Measurements from ENCODE around the gene TRABD2A. TPM values are rescaled to one million over a fixed set of nuclear protein-coding genes. Genes with fewer than 3 reads are reported as not detected.

Gene TRABD2A
- total RNA-seq, 1 experiment from 2014 or later: 4.6 TPM

DNA sequence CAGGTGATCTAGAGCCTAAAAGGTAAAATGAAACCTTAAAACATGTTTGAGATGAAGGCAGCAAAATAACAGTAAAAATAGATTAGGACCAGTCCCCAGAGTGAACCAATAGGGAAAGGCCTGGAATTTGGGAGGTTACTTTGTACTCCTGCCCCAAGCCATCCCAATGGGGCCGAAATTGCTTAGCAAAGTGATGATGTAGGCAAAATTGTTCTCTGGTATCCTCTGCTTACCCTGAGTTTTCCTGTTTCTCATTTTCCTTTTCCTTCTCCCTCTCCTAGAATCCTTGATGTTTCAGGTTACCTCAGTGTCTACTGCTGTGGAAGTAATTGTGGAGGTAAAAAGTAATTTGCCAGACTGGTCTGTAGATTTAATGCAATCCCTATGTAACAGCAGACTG is 92.9 kb downstream of the TRABD2A start (continued):
- no peak for TF ChIP-seq CTCF (IDR thresholded peaks at IDR 0.05 in 2 of 3, conservative IDR thresholded peaks at IDR 0.05 in 1 of 3; ENCODE audit: borderline replicate concordance in 1 of 3, insufficient read depth in 1 of 3, low read depth in 2 of 3, low read length in 2 of 3)
- TF ChIP-seq POLR2A (IDR thresholded peaks at IDR 0.05; ENCODE audit: borderline replicate concordance, extremely low read depth, insufficient read depth, insufficient read length): no peak
- TF ChIP-seq ATF3 (IDR thresholded peaks at IDR 0.05): no peak
- TF ChIP-seq FOSL1 (IDR thresholded peaks at IDR 0.05; ENCODE audit: low read depth): no peak
- TF ChIP-seq RAD21 (IDR thresholded peaks at IDR 0.05; ENCODE audit: low read depth): no peak
- no peak for TF ChIP-seq JUND (IDR thresholded peaks at IDR 0.05)

DNA sequence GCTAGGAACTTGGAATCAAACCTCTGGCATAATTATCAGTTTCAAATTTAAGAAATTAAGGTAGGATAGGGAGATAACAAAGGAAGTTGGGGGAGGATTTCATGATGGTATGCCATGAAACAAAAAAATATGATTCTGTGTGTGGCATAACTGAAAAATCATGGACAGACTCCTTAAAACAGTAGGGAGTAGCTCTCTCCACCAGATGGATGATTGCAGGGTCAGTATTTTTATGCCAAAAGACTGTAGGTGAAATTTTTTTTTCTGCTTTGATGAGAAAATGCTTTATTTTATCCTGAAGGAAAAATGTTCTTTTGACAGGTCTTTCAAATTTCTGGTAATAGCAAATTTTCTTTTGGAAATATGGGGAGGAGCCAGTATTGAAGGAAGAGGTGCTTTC is 94.3 kb downstream of the TRABD2A start:
- no peaks in the 10 kb centered on the region for H3K9me3 ChIP-seq (ENCODE audit: control insufficient read depth in 1 of 2, insufficient read depth in 1 of 2, low read depth in 1 of 2, low read length in 2 of 2)
- H3K4me2 ChIP-seq (ENCODE audit: low read length): no peak overlapping the region
- no peaks in the 10 kb centered on the region for H4K20me1 ChIP-seq (ENCODE audit: insufficient read depth)
- no TSS peak for BruUV-seq (replicated peaks)
- ChIA-PET RAD21 (ENCODE audit: low non-redundant PET in 1 of 2, low total read pairs in 2 of 2, uncharacterized antibody in 2 of 2, unreplicated experiment in 2 of 2) (no interaction called here), POLR2A (no interaction called here), CTCF (no interaction called here)
- H3K9ac ChIP-seq (ENCODE audit: low read length): no peak overlapping the region
- TF ChIP-seq TCF7L2 (IDR thresholded peaks at IDR 0.05; ENCODE audit: borderline replicate concordance, extremely low read depth, insufficient read depth, insufficient read length) (no peak), CTCF (IDR thresholded peaks at IDR 0.05 in 2 of 3, conservative IDR thresholded peaks at IDR 0.05 in 1 of 3; ENCODE audit: borderline replicate concordance in 1 of 3, insufficient read depth in 1 of 3, low read depth in 2 of 3, low read length in 2 of 3) (no peak), EGR1 (IDR thresholded peaks at IDR 0.05; ENCODE audit: low read depth) (no peak), ZFX (IDR thresholded peaks at IDR 0.05) (no peak), ZNF274 (IDR thresholded peaks at IDR 0.05; ENCODE audit: low read depth, low read length) (no peak), EZH2phosphoT487 (IDR thresholded peaks at IDR 0.05; ENCODE audit: borderline replicate concordance) (no peak), ELF1 (IDR thresholded peaks at IDR 0.05; ENCODE audit: borderline replicate concordance, low read depth) (no peak), EZH2 (IDR thresholded peaks at IDR 0.05) (no peak), JUND (IDR thresholded peaks at IDR 0.05) (no peak)
- TF ChIP-seq, protein P1, sequence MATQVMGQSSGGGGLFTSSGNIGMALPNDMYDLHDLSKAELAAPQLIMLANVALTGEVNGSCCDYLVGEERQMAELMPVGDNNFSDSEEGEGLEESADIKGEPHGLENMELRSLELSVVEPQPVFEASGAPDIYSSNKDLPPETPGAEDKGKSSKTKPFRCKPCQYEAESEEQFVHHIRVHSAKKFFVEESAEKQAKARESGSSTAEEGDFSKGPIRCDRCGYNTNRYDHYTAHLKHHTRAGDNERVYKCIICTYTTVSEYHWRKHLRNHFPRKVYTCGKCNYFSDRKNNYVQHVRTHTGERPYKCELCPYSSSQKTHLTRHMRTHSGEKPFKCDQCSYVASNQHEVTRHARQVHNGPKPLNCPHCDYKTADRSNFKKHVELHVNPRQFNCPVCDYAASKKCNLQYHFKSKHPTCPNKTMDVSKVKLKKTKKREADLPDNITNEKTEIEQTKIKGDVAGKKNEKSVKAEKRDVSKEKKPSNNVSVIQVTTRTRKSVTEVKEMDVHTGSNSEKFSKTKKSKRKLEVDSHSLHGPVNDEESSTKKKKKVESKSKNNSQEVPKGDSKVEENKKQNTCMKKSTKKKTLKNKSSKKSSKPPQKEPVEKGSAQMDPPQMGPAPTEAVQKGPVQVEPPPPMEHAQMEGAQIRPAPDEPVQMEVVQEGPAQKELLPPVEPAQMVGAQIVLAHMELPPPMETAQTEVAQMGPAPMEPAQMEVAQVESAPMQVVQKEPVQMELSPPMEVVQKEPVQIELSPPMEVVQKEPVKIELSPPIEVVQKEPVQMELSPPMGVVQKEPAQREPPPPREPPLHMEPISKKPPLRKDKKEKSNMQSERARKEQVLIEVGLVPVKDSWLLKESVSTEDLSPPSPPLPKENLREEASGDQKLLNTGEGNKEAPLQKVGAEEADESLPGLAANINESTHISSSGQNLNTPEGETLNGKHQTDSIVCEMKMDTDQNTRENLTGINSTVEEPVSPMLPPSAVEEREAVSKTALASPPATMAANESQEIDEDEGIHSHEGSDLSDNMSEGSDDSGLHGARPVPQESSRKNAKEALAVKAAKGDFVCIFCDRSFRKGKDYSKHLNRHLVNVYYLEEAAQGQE (IDR thresholded peaks at IDR 0.05; ENCODE audit: low read depth): no peak
- peaks cover 2 to 10% of the 10 kb centered on the region in 2 experiments; a peak in 2 of 4 replicates for H3K4me1 ChIP-seq (ENCODE audit: control insufficient read depth in 1 of 2, insufficient read depth in 2 of 2, low read length in 2 of 2)
- no peaks in the 10 kb centered on the region for H3K36me3 ChIP-seq (ENCODE audit: control insufficient read depth in 1 of 2, insufficient read depth in 2 of 2, low read length in 2 of 2)
- ATAC-seq (no peak), DNase-seq (ENCODE audit: low read depth, low spot score) (no peak)
- no peak overlapping the region for H3K4me3 ChIP-seq (replicated peaks in 1 of 2; ENCODE audit: low read depth in 1 of 2, low read length in 2 of 2)
- intact Hi-C loops (cut with micrococcal nuclease): no loop called here
- H2AFZ ChIP-seq (ENCODE audit: low read depth, low read length, poor library complexity, severe bottlenecking): no peak overlapping the region
- no peaks in the 10 kb centered on the region for H3K9me2 ChIP-seq (ENCODE audit: insufficient read depth)
- H3K79me2 ChIP-seq (ENCODE audit: insufficient read depth, low read length): no peaks in the 10 kb centered on the region
- H3K27ac ChIP-seq (ENCODE audit: low read depth, low read length): no peak overlapping the region
- no peaks in the 10 kb centered on the region for H3K27me3 ChIP-seq (ENCODE audit: insufficient read depth, low read length)
